DND-41 (cell line): ENCODE measurements around the gene SCLY.
A peak's percentile ranks its signal among the peaks of the same experiment; 100 is the strongest.

ENCODE experiments used
- ATAC-seq: fragments of 200-7000 bp; cut with Tn5 transposase; 3 replicates; pipeline ENCODE4 v1.9.1; 2021; ENCODE audit warnings: low read depth; ENCODE audit not compliant: insufficient read depth
- DNase-seq: peaks from one replicate; pipeline ENCODE4 v3.0.0-alpha.2; 2020
- H2AFZ ChIP-seq: 2 replicates; pipeline ENCODE4 v1.6.0; 2012; ENCODE audit warnings: low read depth, low read length
- H3K27ac ChIP-seq: 2 replicates; pipeline ENCODE4 v1.5.1; 2012; ENCODE audit warnings: low read length, inconsistent platforms
- H3K27me3 ChIP-seq: fragments of 200-600 bp; sonication (generic); 2 replicates; pipeline ENCODE4 v1.6.0; 2012; ENCODE audit warnings: low read length, mild to moderate bottlenecking, inconsistent platforms; ENCODE audit not compliant: insufficient read depth, poor library complexity
- H3K36me3 ChIP-seq: 2 replicates; pipeline ENCODE4 v1.5.1; 2012; ENCODE audit warnings: low read length, inconsistent platforms; ENCODE audit not compliant: insufficient read depth
- H3K4me1 ChIP-seq: 2 replicates; pipeline ENCODE4 v1.5.1; 2012; ENCODE audit warnings: mild to moderate bottlenecking, low read length; ENCODE audit not compliant: insufficient read depth
- H3K4me2 ChIP-seq: 2 replicates; pipeline ENCODE4 v1.6.0; 2012; ENCODE audit warnings: mild to moderate bottlenecking, moderate library complexity, low read length, inconsistent platforms; ENCODE audit not compliant: insufficient read depth
- H3K4me3 ChIP-seq, 2 experiments: fragments of 200-600 bp in 1 of 2; shearing (Covaris generic) in 1 of 2; 2 replicates each; pipeline ENCODE4 v1.5.1; 2012 to 2016; ENCODE audit warnings: inconsistent platforms in 2 of 2, low read length in 2 of 2, mild to moderate bottlenecking in 2 of 2, low read depth in 1 of 2, moderate library complexity in 1 of 2
- H3K79me2 ChIP-seq: 2 replicates; pipeline ENCODE4 v1.6.0; 2012; ENCODE audit warnings: low read length, inconsistent platforms; ENCODE audit not compliant: insufficient read depth
- H3K9ac ChIP-seq: 2 replicates; pipeline ENCODE4 v1.6.0; 2012; ENCODE audit warnings: low read depth, mild to moderate bottlenecking, inconsistent platforms, low read length, moderate library complexity
- H3K9me3 ChIP-seq: 2 replicates; pipeline ENCODE4 v1.5.1; 2012; ENCODE audit warnings: low read length, moderate library complexity, mild to moderate bottlenecking, inconsistent platforms; ENCODE audit not compliant: insufficient read depth, severe bottlenecking
- H4K20me1 ChIP-seq: 2 replicates; pipeline ENCODE4 v1.6.0; 2012; ENCODE audit warnings: low read length; ENCODE audit not compliant: insufficient read depth
- EZH2 ChIP-seq: IDR thresholded peaks from 3 replicates; pipeline ENCODE4 v1.6.1; 2012; ENCODE audit warnings: borderline replicate concordance, low read depth, mild to moderate bottlenecking, moderate library complexity, low read length, inconsistent platforms; ENCODE audit not compliant: severe bottlenecking
- TF ChIP-seq, protein P1 (sequence below): IDR thresholded peaks from 2 replicates; pipeline ENCODE4 v1.5.1; 2012; ENCODE audit warnings: borderline replicate concordance, low read length, moderate library complexity, mild to moderate bottlenecking; ENCODE audit not compliant: poor library complexity, severe bottlenecking; ENCODE audit errors: extremely low read depth

The SCLY gene

DNA sequence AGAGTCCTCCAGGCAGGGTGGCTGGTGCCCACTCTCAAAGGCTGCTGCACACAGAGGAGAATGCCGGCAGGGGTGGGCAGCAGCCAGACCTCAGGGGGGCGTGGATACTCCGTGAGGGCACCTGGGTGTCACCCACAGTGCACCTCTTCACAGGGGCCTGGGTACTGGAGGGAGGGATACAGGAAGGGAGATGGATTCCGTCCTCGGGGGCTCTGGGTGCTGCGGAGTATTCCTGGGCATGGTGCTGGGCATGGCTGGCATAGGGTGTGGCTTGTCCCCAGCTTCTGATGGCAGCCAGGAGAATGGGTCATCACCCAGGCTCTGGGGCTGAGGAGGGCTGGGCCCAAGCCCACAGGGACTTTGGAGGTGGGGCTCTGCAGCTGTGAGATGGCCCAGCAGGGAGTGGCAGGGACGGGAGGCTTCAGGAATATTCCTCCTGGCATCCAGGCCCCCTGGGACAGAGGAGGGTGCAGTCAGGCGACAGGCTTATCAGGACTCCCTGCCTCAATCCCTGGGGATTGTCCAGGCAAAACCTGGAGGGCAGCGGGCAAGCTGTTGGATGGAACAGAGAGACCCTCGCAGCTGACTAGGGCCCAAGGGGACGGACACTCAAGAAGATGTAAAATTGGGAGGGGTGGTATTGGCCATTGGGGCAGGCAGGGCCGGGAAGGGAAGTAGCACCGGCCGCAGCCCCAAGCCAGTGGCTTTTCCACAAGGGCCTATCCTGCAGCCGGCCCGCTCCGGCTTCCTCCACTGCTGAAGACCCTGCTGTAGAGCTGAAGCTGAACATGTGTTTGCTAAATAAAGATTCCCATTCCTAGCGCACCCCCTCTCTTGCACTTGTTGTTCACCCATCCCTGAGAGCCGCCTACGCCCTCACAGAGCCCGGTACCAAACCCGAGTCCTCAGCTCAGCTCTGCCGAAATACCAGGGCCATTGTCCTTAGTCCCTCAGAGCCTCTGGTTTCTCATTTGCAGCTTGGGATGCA lies 72.0 kb downstream of the SCLY start:
- no peak for ATAC-seq
- Histone ChIP-seq H3K4me2 (no peak overlapping the region), H3K9me3 (no peaks in the 10 kb centered on the region), H3K27ac (no peak overlapping the region), H3K4me3 (no peak overlapping the region), H3K27me3 (no peaks in the 10 kb centered on the region), H3K9ac (no peak overlapping the region), H3K79me2 (no peaks in the 10 kb centered on the region), H3K4me1 (no peaks in the 10 kb centered on the region), H2AFZ (no peak overlapping the region), H4K20me1 (no peaks in the 10 kb centered on the region; the same call in 1 of the 2 replicates), H3K36me3 (no peaks in the 10 kb centered on the region)
- no peak for DNase-seq
- TF ChIP-seq, protein P1, sequence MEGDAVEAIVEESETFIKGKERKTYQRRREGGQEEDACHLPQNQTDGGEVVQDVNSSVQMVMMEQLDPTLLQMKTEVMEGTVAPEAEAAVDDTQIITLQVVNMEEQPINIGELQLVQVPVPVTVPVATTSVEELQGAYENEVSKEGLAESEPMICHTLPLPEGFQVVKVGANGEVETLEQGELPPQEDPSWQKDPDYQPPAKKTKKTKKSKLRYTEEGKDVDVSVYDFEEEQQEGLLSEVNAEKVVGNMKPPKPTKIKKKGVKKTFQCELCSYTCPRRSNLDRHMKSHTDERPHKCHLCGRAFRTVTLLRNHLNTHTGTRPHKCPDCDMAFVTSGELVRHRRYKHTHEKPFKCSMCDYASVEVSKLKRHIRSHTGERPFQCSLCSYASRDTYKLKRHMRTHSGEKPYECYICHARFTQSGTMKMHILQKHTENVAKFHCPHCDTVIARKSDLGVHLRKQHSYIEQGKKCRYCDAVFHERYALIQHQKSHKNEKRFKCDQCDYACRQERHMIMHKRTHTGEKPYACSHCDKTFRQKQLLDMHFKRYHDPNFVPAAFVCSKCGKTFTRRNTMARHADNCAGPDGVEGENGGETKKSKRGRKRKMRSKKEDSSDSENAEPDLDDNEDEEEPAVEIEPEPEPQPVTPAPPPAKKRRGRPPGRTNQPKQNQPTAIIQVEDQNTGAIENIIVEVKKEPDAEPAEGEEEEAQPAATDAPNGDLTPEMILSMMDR: no peak
- TF ChIP-seq EZH2: no peak

DNA sequence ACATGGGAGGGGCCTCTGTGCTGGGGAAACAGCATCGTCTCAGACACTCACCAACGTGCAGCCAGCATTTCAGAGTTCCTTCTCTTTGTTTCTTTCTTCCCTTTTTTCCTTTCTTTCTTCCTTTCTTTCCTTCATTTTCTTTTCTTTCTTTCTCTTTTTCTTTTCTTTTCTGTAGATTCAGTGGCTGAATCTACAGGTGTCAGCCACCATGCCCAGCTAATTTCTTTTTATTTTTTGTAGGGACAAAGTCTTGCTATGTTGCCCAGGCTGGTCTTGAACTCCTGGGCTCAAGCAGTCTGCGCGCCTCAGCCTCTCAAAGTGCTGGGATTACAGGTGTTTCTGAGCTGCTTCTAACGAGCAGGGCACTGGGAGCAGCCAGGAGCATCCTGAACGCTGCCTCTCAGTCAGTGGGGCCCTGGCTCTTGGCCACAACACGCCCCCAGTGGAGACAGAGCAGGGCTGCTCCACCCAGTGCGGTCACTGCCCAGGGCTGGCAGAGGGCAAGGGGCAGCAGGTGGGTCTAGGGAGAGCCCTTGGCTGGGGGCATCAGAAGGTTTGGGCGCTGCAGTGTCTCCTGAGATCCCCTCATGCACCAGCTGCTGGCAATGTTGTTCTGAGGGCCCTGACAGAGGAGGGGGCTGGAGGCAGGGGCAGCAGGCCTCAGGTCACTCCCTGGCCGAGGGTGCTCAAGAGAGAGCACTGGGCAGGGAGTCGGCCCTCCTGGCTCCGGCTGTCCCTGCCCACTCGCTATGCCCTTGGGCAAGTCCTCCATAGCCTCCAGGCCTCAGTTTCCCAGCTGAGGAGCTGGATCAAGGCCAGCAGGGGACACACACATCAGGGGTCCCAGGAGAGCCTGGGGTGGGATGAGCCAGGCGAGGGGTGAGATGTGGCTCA lies 72.9 kb downstream of the SCLY start:
- Histone ChIP-seq H3K4me2 (no peak overlapping the region), H4K20me1 (no peaks in the 10 kb centered on the region; the same call in 1 of the 2 replicates), H3K27me3 (no peaks in the 10 kb centered on the region), H3K4me3 (no peak overlapping the region), H3K9me3 (no peaks in the 10 kb centered on the region), H3K27ac (no peak overlapping the region), H3K9ac (no peak overlapping the region), H3K4me1 (no peaks in the 10 kb centered on the region), H2AFZ (no peak overlapping the region), H3K79me2 (no peaks in the 10 kb centered on the region), H3K36me3 (no peaks in the 10 kb centered on the region)
- ATAC-seq (no peak), DNase-seq (no peak)
- TF ChIP-seq EZH2: no peak
- TF ChIP-seq, protein P1: peak; percentile 6

DNA sequence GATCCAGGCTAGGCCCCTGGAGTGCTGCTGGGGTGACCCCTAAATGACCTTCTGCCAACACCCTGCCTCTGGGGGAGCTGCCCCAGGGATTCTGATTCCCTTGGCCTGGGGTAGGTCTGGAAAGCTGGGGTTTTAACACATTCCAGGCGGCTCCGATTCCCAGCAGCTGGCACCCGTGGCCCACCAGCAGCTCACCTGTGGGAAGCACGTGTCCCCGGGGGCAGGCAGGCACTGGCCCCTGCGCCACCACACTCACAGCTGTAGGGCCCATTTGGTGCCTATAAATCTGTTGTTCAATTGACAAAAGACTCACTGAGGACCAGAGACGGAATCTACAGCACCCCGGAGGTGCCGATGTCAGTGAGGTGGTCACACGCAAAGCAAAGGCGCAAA lies 73.6 kb downstream of the SCLY start:
- H3K4me3 ChIP-seq: no peak overlapping the region
- no peak overlapping the region for H3K9ac ChIP-seq
- no peak overlapping the region for H2AFZ ChIP-seq
- ATAC-seq (no peak), DNase-seq (no peak)
- no peak overlapping the region for H3K4me2 ChIP-seq
- no peaks in the 10 kb centered on the region for H3K36me3 ChIP-seq
- no peaks in the 10 kb centered on the region for H3K27me3 ChIP-seq
- no peaks in the 10 kb centered on the region for H3K9me3 ChIP-seq
- H3K27ac ChIP-seq: no peak overlapping the region
- H3K4me1 ChIP-seq: no peaks in the 10 kb centered on the region
- TF ChIP-seq EZH2: no peak
- TF ChIP-seq, protein P1: no peak
- no peaks in the 10 kb centered on the region for H3K79me2 ChIP-seq
- no peaks in the 10 kb centered on the region; the same call in 1 of the 2 replicates for H4K20me1 ChIP-seq
